GM19099 (cell line): Measurements from ENCODE around the gene TBPL1.

ENCODE experiments used
- POLR2A ChIP-seq: IDR thresholded peaks from 3 replicates; pipeline ENCODE4 v1.6.1; 2011; ENCODE audit warnings: low read depth; ENCODE audit not compliant: insufficient read length; ENCODE audit errors: extremely low read depth

The TBPL1 gene

DNA sequence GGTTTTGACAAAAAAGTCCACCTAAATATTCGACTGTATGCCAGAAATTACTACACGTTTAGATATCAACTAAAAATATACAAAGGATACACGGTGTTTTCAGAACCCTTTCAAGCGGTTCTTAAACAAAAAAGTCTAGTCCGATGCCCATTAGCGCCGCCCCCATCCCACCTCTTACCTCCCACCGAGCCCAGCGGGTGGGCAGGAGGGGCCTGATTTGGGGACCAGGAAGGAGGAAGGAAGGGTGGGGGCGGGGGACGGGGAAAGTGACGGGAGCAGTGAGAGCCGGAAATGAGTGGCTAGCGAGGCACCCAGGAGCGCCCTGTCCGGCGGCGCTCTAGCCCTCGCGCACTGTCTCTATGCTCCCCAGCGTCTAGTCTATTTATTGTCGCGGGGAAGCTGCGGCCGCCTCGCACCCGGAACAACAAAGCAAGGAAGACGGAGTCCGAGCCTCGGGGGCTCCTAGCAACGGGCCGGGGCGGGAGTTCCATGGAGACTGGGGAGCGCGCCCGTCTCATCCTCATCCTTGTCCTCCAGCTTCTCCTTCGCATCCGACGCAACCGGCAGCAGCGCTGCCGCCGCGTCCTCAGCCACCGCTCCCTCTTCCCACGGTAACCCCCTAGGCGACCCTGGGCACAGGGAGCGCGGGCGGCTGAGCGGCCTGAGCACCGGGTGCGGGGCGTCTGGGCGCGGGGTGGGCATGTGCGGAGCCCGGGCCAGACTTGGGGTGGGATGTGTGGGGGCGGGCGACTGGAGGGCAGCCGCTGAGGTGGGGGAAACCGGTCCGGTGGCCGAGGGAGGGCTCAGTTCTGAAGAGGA is at the start of gene TBPL1:
Gene TBPL1 (plus strand): TSS at position 410 of the 819 bp plus-strand sequence. CDS start 26,902 bp downstream, outside the sequence.
- peak; percentile 90 for TF ChIP-seq POLR2A

DNA sequence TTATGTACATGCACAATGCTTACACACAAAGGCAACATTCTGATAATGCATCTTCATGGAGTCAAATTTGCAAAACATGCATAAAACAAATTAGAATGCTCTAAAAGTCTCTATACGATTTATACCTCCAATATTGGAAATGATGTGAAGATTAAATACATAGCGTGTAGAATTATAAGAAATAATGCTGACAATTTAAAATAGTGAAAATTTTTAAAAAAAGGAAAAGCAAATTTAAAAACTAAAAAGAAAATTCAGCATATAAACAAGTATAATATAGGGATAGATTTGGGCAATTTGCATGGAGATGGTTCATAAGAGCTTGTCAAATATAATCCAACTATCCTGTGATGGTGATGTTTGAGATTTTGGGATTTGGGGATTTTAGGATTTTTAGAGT is 49.2 kb upstream of the TBPL1 start:
- TF ChIP-seq POLR2A = no peak

DNA sequence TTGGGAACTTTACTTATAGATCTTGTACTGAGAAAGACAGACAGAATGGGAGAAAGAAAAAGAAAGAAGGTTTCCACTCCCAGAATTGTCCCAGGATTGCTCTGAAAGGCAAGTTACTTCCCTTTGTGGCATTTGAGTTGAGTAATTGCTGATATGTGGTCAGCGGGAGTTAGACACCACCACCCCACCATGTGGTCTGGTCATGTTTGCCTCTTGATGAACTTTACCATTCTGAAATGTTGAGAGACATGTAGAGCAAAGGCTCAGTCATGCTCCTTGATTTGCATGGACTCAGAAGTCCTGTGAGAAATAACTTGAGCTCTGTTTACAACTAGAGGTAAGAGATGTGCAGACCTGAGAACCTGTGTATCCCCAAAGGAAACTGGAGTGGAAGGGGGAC is 47.0 kb upstream of the TBPL1 start:
- TF ChIP-seq POLR2A = no peak

DNA sequence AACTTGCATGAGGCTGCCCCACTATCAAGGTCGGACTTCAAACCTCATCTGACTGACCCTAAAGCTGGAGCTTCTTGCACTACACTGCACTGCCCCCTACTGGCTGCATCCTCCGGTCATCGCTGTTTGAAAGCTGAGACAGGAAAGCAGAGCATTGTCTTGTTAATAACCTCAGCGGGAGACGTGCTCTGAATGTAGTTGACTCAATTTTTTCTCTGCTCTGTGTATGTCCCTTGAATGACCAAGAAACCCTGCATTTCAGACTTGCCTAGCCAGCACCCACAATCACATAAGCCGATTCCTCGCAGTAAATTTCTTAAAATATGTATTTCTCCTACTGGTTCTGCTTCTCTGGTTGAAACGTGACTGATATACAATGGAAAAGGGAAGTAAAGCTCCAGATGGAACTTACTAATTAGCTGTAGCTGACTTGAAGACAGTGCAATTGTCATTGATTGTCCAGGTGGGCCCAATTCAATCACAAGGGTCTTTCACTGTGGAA is 36.3 kb upstream of the TBPL1 start:
- TF ChIP-seq POLR2A = no peak

DNA sequence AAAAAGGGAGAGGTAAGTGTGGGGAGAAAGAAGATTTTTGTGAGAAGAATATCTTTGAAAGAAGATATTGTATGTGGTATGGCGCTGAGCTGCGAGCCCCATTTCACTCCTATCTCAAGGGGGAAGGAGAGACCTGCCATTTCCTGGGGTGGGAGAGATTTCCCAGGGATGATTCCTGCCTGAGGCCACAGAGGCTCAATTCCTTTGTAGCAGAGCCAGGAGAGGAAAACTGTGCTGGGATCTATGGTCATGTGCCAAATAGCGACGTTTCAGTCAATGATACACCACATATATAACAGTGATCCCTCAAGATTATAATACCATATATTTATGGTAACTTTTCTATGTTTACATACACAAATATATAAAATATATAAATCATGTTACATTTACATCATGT is 35.2 kb upstream of the TBPL1 start:
- TF ChIP-seq POLR2A = no peak

DNA sequence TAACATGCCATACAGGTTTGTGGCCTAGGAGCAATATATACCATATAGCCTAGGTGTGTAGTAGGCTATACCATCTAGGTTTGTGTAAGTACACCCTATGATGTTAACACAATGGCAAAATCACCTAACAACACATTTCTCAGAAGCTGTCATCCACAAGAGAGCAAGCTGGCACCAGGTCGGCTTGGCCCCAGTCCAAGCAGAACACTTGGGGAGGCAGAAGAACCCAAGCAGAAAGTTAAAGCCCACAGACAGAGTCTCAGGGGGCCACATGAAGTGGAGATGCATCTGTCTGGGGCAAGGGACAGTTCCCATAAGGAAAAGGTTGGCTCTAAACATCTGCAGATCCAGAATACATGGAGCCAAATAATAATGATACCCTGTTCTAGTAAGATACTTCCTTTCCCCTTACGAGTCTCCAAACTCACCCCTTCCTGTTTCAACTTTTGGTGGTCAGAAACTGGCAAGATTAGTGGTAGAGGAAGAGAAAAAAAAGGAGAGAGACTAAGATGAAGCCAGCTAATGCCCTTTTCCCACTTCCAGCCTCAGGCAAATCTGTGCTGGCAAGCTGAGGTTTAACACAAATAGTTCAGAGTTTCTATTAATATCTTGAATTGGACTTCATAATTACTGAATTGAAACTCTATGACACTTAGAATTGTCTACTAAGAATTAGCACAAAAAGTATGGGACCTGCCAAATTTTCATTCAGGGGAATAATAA is 34.7 kb upstream of the TBPL1 start:
- TF ChIP-seq POLR2A = no peak

DNA sequence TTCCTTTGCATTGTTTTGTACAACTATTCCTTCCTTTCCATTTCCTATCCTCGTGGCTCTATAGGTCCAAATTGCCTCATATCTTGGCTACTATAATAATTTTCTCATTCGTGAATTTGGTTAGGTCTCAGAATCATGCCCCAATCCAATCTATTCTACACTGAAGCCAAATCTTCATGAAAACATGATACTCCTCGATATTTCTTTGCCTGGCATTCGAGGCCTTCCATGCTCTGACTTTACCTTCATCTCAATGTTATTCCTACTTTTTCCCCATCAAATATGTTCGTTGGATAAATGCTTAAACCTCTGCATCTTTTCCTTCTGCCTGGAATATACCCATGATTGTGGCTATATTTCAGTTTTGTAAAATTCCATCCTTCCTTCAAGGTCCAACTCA is 33.7 kb upstream of the TBPL1 start:
- no peak for TF ChIP-seq POLR2A

DNA sequence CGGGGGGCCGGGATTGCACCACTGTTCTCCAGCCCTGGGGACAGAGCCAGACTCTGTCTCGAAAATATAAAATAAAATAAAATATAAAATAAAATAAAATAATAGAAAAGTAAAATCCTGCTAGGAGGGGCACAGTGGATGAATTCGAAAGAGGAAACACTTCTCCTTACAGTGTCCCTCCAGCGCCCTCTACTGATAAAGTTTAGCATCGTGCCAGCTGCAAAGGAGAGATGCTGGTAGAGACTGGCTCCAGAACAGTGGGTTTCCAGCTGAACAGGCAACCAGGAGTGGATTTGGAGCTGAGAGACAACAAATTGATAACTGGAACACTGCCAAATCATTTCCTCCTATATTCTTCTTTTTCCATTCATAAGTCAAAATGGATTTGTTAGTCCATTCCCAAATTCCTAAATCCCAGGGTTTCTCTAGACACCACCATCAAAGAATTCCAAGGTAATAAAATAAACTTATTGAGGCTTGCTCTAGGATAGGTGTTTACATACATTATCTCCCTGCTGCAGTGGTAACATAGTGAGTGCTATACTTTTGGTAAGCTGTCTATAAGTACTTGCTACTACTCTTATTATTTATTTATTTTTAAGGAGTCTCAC is 31.7 kb upstream of the TBPL1 start:
- no peak for TF ChIP-seq POLR2A

DNA sequence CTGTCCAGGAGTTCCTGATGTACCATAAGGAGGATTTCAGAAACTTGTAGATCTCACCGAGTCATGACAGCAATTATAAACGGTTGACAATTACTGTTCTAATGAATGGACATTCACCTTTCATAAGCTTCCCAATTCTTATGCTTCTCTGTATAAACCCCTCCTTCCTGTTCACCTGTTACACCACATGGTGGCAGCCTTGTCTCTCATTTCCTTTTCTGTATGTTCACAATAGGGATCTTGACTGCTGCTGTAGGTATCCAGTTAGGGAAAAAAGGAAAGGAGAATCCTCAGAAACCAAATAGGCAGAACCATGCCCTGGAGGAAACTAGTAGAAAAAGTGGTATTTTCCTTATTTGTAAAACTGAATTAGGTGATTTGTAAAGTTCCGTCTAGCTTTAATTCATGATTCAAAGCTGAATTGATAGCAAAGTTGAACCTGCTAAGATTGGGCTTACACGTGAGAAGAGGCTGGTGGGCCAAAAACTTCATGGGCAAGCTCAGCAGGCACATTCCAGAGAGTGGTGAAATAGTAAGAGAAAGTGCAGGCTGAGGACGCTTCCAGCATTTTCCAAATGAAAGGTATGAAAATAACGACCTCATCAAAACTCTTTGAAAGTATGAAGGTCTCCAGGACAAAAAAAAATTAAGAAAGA is 29.0 kb upstream of the TBPL1 start:
- no peak for TF ChIP-seq POLR2A

DNA sequence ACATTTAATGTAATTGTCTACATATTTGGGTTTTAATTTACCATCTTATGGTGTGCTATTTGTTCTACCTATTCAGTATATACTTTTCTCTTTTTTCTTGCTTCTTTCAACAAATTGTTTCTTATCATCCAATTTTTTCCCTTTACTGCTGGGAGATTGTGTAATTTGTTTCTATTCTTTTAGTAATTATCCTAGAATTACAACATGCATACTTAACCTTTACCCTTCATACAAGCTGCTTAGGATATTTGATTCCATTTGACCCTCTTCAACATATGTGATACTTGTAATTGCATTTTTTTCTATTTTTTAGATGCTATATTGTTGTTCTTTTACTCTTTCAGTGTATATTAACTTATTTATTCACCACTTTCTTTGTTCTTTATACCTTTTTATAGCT is 15.1 kb upstream of the TBPL1 start:
- no peak for TF ChIP-seq POLR2A

DNA sequence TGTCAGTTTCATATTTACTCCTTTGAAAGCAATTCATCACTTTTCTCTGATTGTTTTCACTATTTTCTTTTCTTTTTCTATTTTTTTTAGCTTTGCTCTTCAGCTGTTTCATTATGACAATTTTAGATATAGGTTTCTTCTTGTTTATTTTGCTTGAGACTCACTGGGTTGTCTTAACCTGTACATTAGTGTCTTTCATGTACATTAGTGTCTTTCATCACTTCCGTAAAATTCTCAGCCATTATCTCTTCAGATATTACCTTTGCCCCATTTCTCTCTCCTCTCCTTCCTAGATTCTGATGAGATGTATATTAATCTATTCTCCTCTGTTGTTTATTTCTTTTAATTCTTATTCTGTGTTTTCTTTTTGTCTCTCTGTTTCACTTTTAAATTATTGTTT is 14.5 kb upstream of the TBPL1 start:
- no peak for TF ChIP-seq POLR2A

DNA sequence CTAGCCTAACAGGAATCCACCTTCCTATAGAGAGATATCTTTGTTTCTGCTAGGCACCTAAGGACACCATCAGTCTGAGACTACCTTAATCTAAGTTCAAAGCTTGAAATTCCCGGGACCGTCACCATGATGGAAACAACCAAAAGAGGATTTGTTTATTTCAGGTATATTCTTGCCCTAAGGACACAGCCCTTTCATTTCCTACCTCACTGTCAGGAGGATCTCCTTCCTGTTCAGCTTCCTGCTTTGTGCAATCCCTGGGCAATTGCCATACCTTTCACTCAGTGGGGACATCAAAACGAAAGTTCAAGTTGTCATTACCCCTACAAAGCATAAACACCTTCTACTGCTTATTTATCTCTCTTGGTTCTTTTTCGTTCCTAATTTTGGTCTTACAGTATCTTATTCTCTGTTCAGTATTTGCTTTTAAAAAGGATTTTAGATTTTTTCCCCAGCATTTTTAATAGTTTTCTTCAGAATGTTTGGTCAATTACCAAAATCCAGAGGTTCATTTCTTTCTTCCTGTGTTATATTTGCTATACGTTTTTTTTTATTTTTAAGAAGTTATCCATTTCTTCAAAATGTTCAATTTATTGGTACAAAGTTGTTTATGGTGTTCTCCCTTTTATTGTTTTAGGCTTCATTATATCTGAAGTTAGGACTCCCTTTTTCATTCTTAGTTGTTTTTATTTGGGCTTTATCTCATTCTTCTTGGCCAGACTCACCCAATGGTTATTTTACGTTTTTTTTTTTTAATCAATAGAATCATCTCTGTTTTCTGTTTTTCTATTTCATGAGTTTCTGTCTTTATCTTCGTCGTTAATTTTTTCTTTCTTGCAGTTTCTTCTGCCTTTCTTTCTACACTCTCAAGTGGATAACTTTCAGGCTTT is 13.0 kb upstream of the TBPL1 start:
- TF ChIP-seq POLR2A = no peak

DNA sequence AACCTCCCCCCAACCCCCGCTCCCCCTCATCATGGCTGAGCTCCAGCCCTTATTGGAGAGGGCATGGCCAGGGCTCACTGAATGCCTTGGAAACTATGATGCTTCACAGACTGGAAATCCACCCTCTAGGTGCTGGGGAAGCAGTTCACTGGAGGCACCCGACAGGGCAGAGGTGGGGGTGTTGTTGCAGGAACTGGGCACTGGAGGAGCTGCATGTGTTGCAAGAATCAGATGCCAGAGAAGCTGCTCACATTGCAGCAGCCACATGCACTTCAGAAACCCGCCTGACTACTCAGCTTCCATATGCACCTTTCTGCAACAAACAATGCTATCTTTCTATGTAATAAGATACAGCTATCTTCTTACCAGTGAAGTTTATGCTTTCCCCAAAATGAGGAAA is 7.9 kb upstream of the TBPL1 start:
- TF ChIP-seq POLR2A = no peak

DNA sequence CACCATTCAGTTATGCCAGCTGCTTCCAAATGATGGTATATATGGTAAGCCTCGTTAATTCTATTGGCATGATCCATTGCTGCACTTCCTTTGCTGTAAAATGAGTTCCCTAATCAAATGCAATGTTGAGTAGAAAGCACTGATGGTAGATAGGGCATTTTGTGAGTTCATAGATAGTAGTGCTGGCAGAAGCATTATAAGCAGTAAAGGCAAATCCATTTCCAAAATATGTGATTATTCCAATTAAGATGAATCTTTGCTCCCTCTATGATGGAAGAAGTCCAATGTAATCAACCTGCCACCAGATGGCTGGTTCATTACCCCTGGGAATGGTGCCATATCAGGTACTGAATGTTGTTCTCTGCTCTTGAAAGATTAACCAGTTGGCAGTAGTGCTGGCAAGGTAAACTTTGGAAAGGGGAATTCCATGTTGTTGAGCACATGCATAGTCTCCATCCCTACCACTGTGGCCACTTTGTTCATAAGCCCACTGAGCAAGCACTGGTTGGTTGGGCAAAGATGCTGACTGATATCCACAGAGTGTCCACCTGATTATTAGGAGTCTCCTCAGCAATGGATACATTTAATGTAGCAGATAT is 5.6 kb upstream of the TBPL1 start:
- TF ChIP-seq POLR2A = no peak
